NCI-H1417 (cell line): ENCODE measurements around the gene SSC5D.

ENCODE experiments used
- DNase-seq, 3 experiments: peaks; one replicate each; lab custom pipeline; 2025; lab: John Stamatoyannopoulos, UW

SSC5D gene

GRCh38 chr19:55473225-55474012 lies 14.8 kb upstream of the SSC5D start:
- DNase-seq, result no peak

- DNase-seq, result no peak
These were observed 13.7 kb upstream of the SSC5D start for GRCh38 chr19:55474269-55475265.

GRCh38 chr19:55476100-55476775 lies 12.0 kb upstream of the SSC5D start, which contains the start of gene ZNF628:
Gene ZNF628 (plus strand): TSS chr19:55476617. CDS start chr19:55479911, 3,294 bp downstream.
- DNase-seq, result peak; percentile 97 to 99 (median 98)

GRCh38 chr19:55477905-55478304 lies 10.3 kb upstream of the SSC5D start:
- DNase-seq, result no peak

- DNase-seq, result no peak
These were observed 9.9 kb upstream of the SSC5D start for GRCh38 chr19:55478364-55478763.

GRCh38 chr19:55479045-55479444 lies 9.2 kb upstream of the SSC5D start:
- no peak for DNase-seq

GRCh38 chr19:55479451-55480230 lies 8.6 kb upstream of the SSC5D start:
- DNase-seq, result no peak

GRCh38 chr19:55481148-55481793 lies 7.0 kb upstream of the SSC5D start:
- no peak for DNase-seq

- no peak for DNase-seq
These were observed 6.5 kb upstream of the SSC5D start for GRCh38 chr19:55481794-55482155.

- DNase-seq, result no peak
These were observed 5.9 kb upstream of the SSC5D start for GRCh38 chr19:55482156-55482961.

GRCh38 chr19:55482967-55483705 lies 5.1 kb upstream of the SSC5D start:
- no peak for DNase-seq

GRCh38 chr19:55483706-55484592 lies 4.3 kb upstream of the SSC5D start:
- DNase-seq, result no peak

GRCh38 chr19:55484593-55485438 lies 3.4 kb upstream of the SSC5D start, which contains the start of gene NAT14:
Gene NAT14 (plus strand): TSS chr19:55485188. CDS start chr19:55485709, 521 bp downstream.
- peak; percentile 68 to 76 (median 68) for DNase-seq

GRCh38 chr19:55485439-55486011 lies 2.7 kb upstream of the SSC5D start:
- peak in 2 of 3 experiments; percentile 35 to 58 for DNase-seq

- no peak for DNase-seq
These were observed 1.9 kb upstream of the SSC5D start for GRCh38 chr19:55486043-55486970.
